Measurements from ENCODE around the gene NUMA1. TPM values are rescaled to one million over a fixed set of nuclear protein-coding genes. Genes with fewer than 3 reads are reported as not detected.
A peak's percentile ranks its signal among the peaks of the same experiment; 100 is the strongest.

The NUMA1 gene
- total and polyA plus RNA-seq, 9 of the 15 experiments (the other 6 are each of a cell fraction or from before 2014, with no cell fraction given) = 4.1 to 104 (median 51.2) TPM

DNA sequence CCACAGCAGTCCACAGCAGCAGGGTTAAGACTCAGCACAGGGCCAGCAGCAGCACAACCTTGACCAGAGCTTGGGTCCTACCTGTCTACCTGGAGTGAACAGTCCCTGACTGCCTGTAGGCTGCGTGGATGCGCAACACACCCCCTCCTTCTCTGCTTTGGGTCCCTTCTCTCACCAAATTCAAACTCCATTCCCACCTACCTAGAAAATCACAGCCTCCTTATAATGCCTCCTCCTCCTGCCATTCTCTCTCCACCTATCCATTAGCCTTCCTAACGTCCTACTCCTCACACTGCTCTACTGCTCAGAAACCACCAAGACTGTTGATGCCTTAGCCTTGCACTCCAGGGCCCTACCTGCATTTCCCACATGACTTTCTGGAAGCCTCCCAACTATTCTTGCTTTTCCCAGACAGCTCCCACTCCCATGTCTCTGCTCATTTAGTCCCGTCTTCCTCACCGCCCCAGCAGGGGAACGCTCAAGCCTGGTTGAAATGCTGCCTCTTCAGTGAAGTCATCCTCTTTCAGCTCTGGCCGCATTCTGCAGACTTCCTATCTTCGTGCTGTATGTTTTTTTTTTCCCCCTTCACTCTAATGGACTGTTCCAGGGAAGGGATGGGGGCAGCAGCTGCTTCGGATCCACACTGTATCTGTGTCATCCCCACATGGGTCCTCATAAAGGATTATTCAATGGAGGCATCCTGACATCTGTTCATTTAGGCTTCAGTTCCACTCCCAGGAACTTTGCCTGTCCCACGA, 78.3 kb downstream of the NUMA1 start (continued):
- TF ChIP-seq ZNF830 (CRISPR knock-in tag; IDR thresholded peaks at IDR 0.05) = no peak
- TF ChIP-seq POLR3A (IDR thresholded peaks at IDR 0.05; ENCODE audit: borderline replicate concordance, extremely low read depth, insufficient read depth, insufficient read length) = no peak
- TF ChIP-seq, protein P1, sequence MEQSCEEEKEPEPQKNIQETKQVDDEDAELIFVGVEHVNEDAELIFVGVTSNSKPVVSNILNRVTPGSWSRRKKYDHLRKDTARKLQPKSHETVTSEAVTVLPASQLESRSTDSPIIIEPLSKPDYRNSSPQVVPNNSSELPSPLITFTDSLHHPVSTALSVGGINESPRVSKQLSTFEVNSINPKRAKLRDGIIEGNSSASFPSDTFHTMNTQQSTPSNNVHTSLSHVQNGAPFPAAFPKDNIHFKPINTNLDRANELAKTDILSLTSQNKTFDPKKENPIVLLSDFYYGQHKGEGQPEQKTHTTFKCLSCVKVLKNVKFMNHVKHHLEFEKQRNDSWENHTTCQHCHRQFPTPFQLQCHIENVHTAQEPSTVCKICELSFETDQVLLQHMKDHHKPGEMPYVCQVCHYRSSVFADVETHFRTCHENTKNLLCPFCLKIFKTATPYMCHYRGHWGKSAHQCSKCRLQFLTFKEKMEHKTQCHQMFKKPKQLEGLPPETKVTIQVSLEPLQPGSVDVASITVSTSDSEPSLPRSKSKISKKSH (CRISPR knock-in tag; IDR thresholded peaks at IDR 0.05) = no peak
- TF ChIP-seq, protein P2, sequence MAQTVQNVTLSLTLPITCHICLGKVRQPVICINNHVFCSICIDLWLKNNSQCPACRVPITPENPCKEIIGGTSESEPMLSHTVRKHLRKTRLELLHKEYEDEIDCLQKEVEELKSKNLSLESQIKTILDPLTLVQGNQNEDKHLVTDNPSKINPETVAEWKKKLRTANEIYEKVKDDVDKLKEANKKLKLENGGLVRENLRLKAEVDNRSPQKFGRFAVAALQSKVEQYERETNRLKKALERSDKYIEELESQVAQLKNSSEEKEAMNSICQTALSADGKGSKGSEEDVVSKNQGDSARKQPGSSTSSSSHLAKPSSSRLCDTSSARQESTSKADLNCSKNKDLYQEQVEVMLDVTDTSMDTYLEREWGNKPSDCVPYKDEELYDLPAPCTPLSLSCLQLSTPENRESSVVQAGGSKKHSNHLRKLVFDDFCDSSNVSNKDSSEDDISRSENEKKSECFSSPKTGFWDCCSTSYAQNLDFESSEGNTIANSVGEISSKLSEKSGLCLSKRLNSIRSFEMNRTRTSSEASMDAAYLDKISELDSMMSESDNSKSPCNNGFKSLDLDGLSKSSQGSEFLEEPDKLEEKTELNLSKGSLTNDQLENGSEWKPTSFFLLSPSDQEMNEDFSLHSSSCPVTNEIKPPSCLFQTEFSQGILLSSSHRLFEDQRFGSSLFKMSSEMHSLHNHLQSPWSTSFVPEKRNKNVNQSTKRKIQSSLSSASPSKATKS (CRISPR knock-in tag; IDR thresholded peaks at IDR 0.05) = no peak
- peak; percentile 59 for TF ChIP-seq POLR2B (IDR thresholded peaks at IDR 0.05; ENCODE audit: low read depth, partially characterized antibody)
- TF ChIP-seq, protein P3, sequence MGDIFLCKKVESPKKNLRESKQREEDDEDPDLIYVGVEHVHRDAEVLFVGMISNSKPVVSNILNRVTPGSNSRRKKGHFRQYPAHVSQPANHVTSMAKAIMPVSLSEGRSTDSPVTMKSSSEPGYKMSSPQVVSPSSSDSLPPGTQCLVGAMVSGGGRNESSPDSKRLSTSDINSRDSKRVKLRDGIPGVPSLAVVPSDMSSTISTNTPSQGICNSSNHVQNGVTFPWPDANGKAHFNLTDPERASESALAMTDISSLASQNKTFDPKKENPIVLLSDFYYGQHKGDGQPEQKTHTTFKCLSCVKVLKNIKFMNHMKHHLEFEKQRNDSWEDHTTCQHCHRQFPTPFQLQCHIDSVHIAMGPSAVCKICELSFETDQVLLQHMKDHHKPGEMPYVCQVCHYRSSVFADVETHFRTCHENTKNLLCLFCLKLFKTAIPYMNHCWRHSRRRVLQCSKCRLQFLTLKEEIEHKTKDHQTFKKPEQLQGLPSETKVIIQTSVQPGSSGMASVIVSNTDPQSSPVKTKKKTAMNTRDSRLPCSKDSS (IDR thresholded peaks at IDR 0.05; ENCODE audit: low read depth, partially characterized antibody) = no peak
- no peak for TF ChIP-seq MXI1 (IDR thresholded peaks at IDR 0.05; ENCODE audit: low read depth, low read length)
- no peak for TF ChIP-seq SETDB1 (IDR thresholded peaks at IDR 0.05; ENCODE audit: low read length)
- no peak for TF ChIP-seq ETS2 (tag; IDR thresholded peaks at IDR 0.05; ENCODE audit: borderline replicate concordance, poor library complexity, severe bottlenecking)
- TF ChIP-seq ZFP1 (CRISPR knock-in tag; IDR thresholded peaks at IDR 0.05) = no peak
- TF ChIP-seq, protein P4, sequence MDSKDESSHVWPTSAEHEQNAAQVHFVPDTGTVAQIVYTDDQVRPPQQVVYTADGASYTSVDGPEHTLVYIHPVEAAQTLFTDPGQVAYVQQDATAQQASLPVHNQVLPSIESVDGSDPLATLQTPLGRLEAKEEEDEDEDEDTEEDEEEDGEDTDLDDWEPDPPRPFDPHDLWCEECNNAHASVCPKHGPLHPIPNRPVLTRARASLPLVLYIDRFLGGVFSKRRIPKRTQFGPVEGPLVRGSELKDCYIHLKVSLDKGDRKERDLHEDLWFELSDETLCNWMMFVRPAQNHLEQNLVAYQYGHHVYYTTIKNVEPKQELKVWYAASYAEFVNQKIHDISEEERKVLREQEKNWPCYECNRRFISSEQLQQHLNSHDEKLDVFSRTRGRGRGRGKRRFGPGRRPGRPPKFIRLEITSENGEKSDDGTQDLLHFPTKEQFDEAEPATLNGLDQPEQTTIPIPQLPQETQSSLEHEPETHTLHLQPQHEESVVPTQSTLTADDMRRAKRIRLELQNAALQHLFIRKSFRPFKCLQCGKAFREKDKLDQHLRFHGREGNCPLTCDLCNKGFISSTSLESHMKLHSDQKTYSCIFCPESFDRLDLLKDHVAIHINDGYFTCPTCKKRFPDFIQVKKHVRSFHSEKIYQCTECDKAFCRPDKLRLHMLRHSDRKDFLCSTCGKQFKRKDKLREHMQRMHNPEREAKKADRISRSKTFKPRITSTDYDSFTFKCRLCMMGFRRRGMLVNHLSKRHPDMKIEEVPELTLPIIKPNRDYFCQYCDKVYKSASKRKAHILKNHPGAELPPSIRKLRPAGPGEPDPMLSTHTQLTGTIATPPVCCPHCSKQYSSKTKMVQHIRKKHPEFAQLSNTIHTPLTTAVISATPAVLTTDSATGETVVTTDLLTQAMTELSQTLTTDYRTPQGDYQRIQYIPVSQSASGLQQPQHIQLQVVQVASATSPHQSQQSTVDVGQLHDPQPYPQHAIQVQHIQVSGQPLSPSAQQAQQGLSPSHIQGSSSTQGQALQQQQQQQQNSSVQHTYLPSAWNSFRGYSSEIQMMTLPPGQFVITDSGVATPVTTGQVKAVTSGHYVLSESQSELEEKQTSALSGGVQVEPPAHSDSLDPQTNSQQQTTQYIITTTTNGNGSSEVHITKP (IDR thresholded peaks at IDR 0.05; ENCODE audit: partially characterized antibody) = peak; percentile 76
- no peak for TF ChIP-seq ERF (CRISPR knock-in tag; IDR thresholded peaks at IDR 0.05)
- TF ChIP-seq, protein P5, sequence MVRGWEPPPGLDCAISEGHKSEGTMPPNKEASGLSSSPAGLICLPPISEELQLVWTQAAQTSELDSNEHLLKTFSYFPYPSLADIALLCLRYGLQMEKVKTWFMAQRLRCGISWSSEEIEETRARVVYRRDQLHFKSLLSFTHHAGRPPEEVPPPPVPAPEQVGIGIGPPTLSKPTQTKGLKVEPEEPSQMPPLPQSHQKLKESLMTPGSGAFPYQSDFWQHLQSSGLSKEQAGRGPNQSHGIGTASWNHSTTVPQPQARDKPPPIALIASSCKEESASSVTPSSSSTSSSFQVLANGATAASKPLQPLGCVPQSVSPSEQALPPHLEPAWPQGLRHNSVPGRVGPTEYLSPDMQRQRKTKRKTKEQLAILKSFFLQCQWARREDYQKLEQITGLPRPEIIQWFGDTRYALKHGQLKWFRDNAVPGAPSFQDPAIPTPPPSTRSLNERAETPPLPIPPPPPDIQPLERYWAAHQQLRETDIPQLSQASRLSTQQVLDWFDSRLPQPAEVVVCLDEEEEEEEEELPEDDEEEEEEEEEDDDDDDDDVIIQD (CRISPR knock-in tag; IDR thresholded peaks at IDR 0.05) = no peak
- TF ChIP-seq MYNN (IDR thresholded peaks at IDR 0.05) = 0 out of 2 replicates have a peak, but pooled peaks have one; percentile 13
- no peak for TF ChIP-seq MYNN (CRISPR knock-in tag; IDR thresholded peaks at IDR 0.05)
- no peak for TF ChIP-seq ZNF217 (CRISPR knock-in tag; IDR thresholded peaks at IDR 0.05)
- peak; percentile 78 for TF ChIP-seq POLR2A (conservative IDR thresholded peaks at IDR 0.05)

Data from K562 (cell line).